Measurements from ENCODE around the gene LYRM4.

LYRM4 gene

GRCh38 chr6:5247201-5247600 is 13.5 kb downstream of the LYRM4 start:
- no peak overlapping the region for H2AFZ ChIP-seq (ENCODE audit: low read depth)
- H3K4me3 ChIP-seq (IDR thresholded peaks at IDR 0.05; ENCODE audit: insufficient read depth, low read depth, low read length): no peak overlapping the region
- H3K4me1 ChIP-seq (ENCODE audit: low read depth, poor library complexity, severe bottlenecking): no peaks in the 10 kb centered on the region
- no peak for TF ChIP-seq CTCF (conservative IDR thresholded peaks at IDR 0.05; ENCODE audit: low read depth, low read length)
- H4K20me1 ChIP-seq (ENCODE audit: insufficient read depth): no peaks in the 10 kb centered on the region
- H3K36me3 ChIP-seq (ENCODE audit: insufficient read depth): no peaks in the 10 kb centered on the region
- H3K4me2 ChIP-seq: no peak overlapping the region
- no peaks in the 10 kb centered on the region; the same call in 1 of the 2 replicates for H3K79me2 ChIP-seq (ENCODE audit: insufficient read depth, low read depth)
- H3K9ac ChIP-seq: no peak overlapping the region
- no peak overlapping the region for H3K27ac ChIP-seq
- H3K27me3 ChIP-seq (ENCODE audit: insufficient read depth, low read depth): no peaks in the 10 kb centered on the region

DNA sequence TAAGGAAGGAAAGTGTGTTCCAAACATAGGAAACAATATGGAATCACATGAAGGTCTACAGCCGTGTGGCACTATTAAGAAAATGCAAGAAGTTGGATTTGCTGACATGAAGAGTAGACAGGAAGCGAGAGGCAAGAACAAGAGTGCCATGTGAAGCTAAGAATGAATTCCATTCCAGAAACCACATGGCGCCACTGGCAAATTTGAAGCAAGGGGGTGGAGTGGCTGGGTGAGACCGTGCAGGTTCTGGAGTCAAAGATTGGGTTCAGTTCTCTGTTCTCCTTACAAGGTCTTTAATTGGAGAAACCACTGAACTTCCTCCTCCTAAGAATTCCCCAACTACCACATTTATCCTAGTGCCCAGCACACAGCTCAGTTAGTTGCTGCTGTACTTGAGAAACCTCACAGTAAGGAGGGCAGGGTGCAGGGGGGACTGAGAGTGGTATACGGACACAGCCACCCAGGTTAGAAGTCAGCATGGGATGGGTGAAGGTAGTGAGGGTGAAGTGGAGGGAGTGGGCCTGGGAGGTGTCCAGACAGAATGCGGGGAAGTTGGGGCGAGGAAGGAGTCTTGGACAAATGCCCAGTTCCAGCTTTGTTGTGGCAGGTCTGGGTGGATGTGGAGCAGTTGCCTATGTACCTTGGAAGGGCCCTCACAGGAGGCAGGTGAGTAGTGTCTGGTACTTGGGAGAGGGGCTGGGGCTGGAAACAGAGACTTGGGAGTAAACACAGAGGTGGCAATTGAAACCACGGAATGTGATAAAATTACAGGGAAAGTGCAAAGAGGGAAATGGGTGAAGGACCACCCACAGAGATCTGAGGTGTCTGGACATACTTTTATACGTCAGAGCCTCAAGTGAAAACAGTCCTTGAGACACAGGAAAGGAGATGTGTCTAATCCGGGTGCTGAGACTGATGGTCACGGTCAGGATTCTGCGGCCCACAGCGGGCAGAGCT is 14.3 kb downstream of the LYRM4 start:
- Histone ChIP-seq H3K27ac (no peak overlapping the region), H3K79me2 (ENCODE audit: insufficient read depth, low read depth) (no peaks in the 10 kb centered on the region; the same call in 1 of the 2 replicates)
- TF ChIP-seq CTCF (conservative IDR thresholded peaks at IDR 0.05; ENCODE audit: low read depth, low read length): no peak

GRCh38 chr6:5243069-5243468 is 17.7 kb downstream of the LYRM4 start:
- Histone ChIP-seq H3K4me3 (IDR thresholded peaks at IDR 0.05; ENCODE audit: insufficient read depth, low read depth, low read length) (no peak overlapping the region), H3K9ac (no peak overlapping the region), H2AFZ (ENCODE audit: low read depth) (no peak overlapping the region), H3K4me2 (no peak overlapping the region), H3K27ac (no peak overlapping the region), H3K27me3 (ENCODE audit: insufficient read depth, low read depth) (no peaks in the 10 kb centered on the region), H4K20me1 (ENCODE audit: insufficient read depth) (no peaks in the 10 kb centered on the region), H3K36me3 (ENCODE audit: insufficient read depth) (no peaks in the 10 kb centered on the region), H3K4me1 (ENCODE audit: low read depth, poor library complexity, severe bottlenecking) (no peaks in the 10 kb centered on the region), H3K79me2 (ENCODE audit: insufficient read depth, low read depth) (no peaks in the 10 kb centered on the region; the same call in 1 of the 2 replicates)
- TF ChIP-seq CTCF (conservative IDR thresholded peaks at IDR 0.05; ENCODE audit: low read depth, low read length): no peak

More for the DNA sequence above, 14.3 kb downstream of the LYRM4 start:
- no peaks in the 10 kb centered on the region for H3K27me3 ChIP-seq (ENCODE audit: insufficient read depth, low read depth)
- H3K4me3 ChIP-seq (IDR thresholded peaks at IDR 0.05; ENCODE audit: insufficient read depth, low read depth, low read length): no peak overlapping the region
- no peak overlapping the region for H2AFZ ChIP-seq (ENCODE audit: low read depth)
- H3K4me2 ChIP-seq: no peak overlapping the region
- H3K4me1 ChIP-seq (ENCODE audit: low read depth, poor library complexity, severe bottlenecking): no peaks in the 10 kb centered on the region
- no peaks in the 10 kb centered on the region for H4K20me1 ChIP-seq (ENCODE audit: insufficient read depth)
- no peak overlapping the region for H3K9ac ChIP-seq
- no peaks in the 10 kb centered on the region for H3K36me3 ChIP-seq (ENCODE audit: insufficient read depth)

DNA sequence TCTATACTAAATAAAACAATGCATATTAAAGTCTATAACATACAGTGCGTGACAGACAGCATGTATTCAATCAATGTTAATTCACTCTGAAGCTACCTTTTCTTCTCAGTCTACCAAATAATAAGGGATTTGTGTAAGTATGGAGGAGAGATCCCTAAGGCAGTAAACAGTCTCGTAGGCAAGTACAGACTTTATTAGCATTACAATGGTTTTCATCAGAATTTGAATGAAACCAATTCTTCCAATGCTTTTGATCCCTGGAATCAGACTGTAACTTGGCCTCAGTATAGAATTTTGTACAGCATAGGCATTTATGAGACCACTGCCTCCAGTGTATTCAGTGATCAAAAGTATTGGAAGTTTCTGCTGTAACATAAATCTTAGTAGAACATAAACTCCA is 19.5 kb downstream of the LYRM4 start:
- no peaks in the 10 kb centered on the region for H3K27me3 ChIP-seq (ENCODE audit: insufficient read depth, low read depth)
- H3K4me3 ChIP-seq (IDR thresholded peaks at IDR 0.05; ENCODE audit: insufficient read depth, low read depth, low read length): no peak overlapping the region
- no peaks in the 10 kb centered on the region for H3K79me2 ChIP-seq (ENCODE audit: insufficient read depth, low read depth)
- no peak overlapping the region for H3K27ac ChIP-seq
- H3K36me3 ChIP-seq (ENCODE audit: insufficient read depth): no peaks in the 10 kb centered on the region
- no peak overlapping the region for H3K4me2 ChIP-seq
- no peak overlapping the region for H2AFZ ChIP-seq (ENCODE audit: low read depth)
- H3K9ac ChIP-seq: no peak overlapping the region
- H4K20me1 ChIP-seq (ENCODE audit: insufficient read depth): no peaks in the 10 kb centered on the region
- H3K4me1 ChIP-seq (ENCODE audit: low read depth, poor library complexity, severe bottlenecking): no peaks in the 10 kb centered on the region
- TF ChIP-seq CTCF (conservative IDR thresholded peaks at IDR 0.05; ENCODE audit: low read depth, low read length): no peak
